ENCODE data around the gene ZNF496.
"Not testable (repeated sequence)": the region's sequence is repeated elsewhere in the genome, so short reads cannot be mapped to it uniquely, and the experiment has no call there.

ZNF496 gene

GRCh38 chr1:247359559-247359958, 27.9 kb upstream of the ZNF496 start:
- Histone ChIP-seq H3K4me1 (no peaks in the 10 kb centered on the region), H3K36me3 (no peaks in the 10 kb centered on the region), H3K27ac (no peak overlapping the region), H3K27me3 (no peaks in the 10 kb centered on the region), H3K4me2 (no peak overlapping the region), H3K9ac (no peak overlapping the region), H4K20me1 (no peaks in the 10 kb centered on the region), H3K9me3 (peaks cover 13% of the 10 kb centered on the region), H3K4me3 (no peak overlapping the region)
- TF ChIP-seq Cebpa-rat (IDR thresholded peaks at IDR 0.05), result no peak

- Histone ChIP-seq H3K36me3 (no peaks in the 10 kb centered on the region), H3K9me3 (peaks cover 6% of the 10 kb centered on the region), H4K20me1 (no peaks in the 10 kb centered on the region), H3K9ac (no peak overlapping the region), H3K27ac (no peak overlapping the region), H3K4me2 (no peak overlapping the region), H3K4me1 (no peaks in the 10 kb centered on the region), H3K27me3 (no peaks in the 10 kb centered on the region), H3K4me3 (no peak overlapping the region)
- TF ChIP-seq Cebpa-rat (IDR thresholded peaks at IDR 0.05), result no peak
Measured at GRCh38 chr1:247358920-247359319, 27.3 kb upstream of the ZNF496 start.

GRCh38 chr1:247357781-247358211, 26.1 kb upstream of the ZNF496 start:
- H3K4me3 ChIP-seq, result no peak overlapping the region
- H3K4me1 ChIP-seq, result no peaks in the 10 kb centered on the region
- H4K20me1 ChIP-seq, result no peaks in the 10 kb centered on the region
- no peak overlapping the region for H3K9ac ChIP-seq
- no peak overlapping the region for H3K27ac ChIP-seq
- H3K36me3 ChIP-seq, result no peaks in the 10 kb centered on the region
- no peak overlapping the region for H3K4me2 ChIP-seq
- TF ChIP-seq Cebpa-rat (IDR thresholded peaks at IDR 0.05), result no peak
- H3K27me3 ChIP-seq, result no peaks in the 10 kb centered on the region
- H3K9me3 ChIP-seq, result peaks cover 6% of the 10 kb centered on the region

GRCh38 chr1:247357052-247357780, 25.5 kb upstream of the ZNF496 start:
- Histone ChIP-seq H3K36me3 (no peaks in the 10 kb centered on the region), H3K27me3 (no peaks in the 10 kb centered on the region), H3K27ac (no peak overlapping the region), H3K9ac (no peak overlapping the region), H3K4me2 (no peak overlapping the region), H3K9me3 (peaks cover 12% of the 10 kb centered on the region), H4K20me1 (no peaks in the 10 kb centered on the region), H3K4me1 (no peaks in the 10 kb centered on the region), H3K4me3 (no peak overlapping the region)
- TF ChIP-seq Cebpa-rat (IDR thresholded peaks at IDR 0.05), result no peak

GRCh38 chr1:247355160-247355559, 23.5 kb upstream of the ZNF496 start:
- not testable (repeated sequence) for H3K4me1 ChIP-seq, H3K27me3 ChIP-seq, H3K4me3 ChIP-seq, H3K36me3 ChIP-seq, H4K20me1 ChIP-seq, H3K27ac ChIP-seq, H3K9ac ChIP-seq, H3K4me2 ChIP-seq
- H3K9me3 ChIP-seq, result peaks cover 30% of the 10 kb centered on the region

- no peak for TF ChIP-seq Cebpa-rat (IDR thresholded peaks at IDR 0.05)
- Histone ChIP-seq H3K27me3 (no peaks in the 10 kb centered on the region), H3K4me2 (no peak overlapping the region), H3K9me3 (peaks cover 44% of the 10 kb centered on the region), H3K36me3 (peaks cover 7% of the 10 kb centered on the region; the same call in 1 of the 2 replicates), H3K4me1 (no peaks in the 10 kb centered on the region), H3K9ac (no peak overlapping the region), H4K20me1 (no peaks in the 10 kb centered on the region), H3K4me3 (no peak overlapping the region), H3K27ac (no peak overlapping the region)
Measured at GRCh38 chr1:247352175-247352574, 20.5 kb upstream of the ZNF496 start.

- TF ChIP-seq Cebpa-rat (IDR thresholded peaks at IDR 0.05), result no peak
- Histone ChIP-seq H3K4me3 (no peak overlapping the region), H3K27ac (no peak overlapping the region), H3K36me3 (peaks cover 7% of the 10 kb centered on the region; the same call in 1 of the 2 replicates), H3K4me2 (no peak overlapping the region), H4K20me1 (no peaks in the 10 kb centered on the region), H3K4me1 (no peaks in the 10 kb centered on the region), H3K27me3 (no peaks in the 10 kb centered on the region), H3K9ac (no peak overlapping the region), H3K9me3 (peaks cover 44% of the 10 kb centered on the region)
Measured at GRCh38 chr1:247350587-247350986, 18.9 kb upstream of the ZNF496 start.

GRCh38 chr1:247347477-247348222, 16.0 kb upstream of the ZNF496 start:
- Histone ChIP-seq H3K27ac (no peak overlapping the region), H4K20me1 (no peaks in the 10 kb centered on the region), H3K9me3 (peaks cover 36% of the 10 kb centered on the region), H3K36me3 (peaks cover 16% of the 10 kb centered on the region; the same call in 1 of the 2 replicates), H3K4me1 (no peaks in the 10 kb centered on the region), H3K9ac (no peak overlapping the region), H3K4me3 (no peak overlapping the region), H3K27me3 (no peaks in the 10 kb centered on the region), H3K4me2 (no peak overlapping the region)
- no peak for TF ChIP-seq Cebpa-rat (IDR thresholded peaks at IDR 0.05)

- TF ChIP-seq Cebpa-rat (IDR thresholded peaks at IDR 0.05), result no peak
- Histone ChIP-seq H3K36me3 (peaks cover 28% of the 10 kb centered on the region), H3K27ac (no peak overlapping the region), H3K4me3 (no peak overlapping the region), H3K9ac (no peak overlapping the region), H4K20me1 (no peaks in the 10 kb centered on the region), H3K4me1 (no peaks in the 10 kb centered on the region), H3K9me3 (peaks cover 21% of the 10 kb centered on the region), H3K4me2 (no peak overlapping the region), H3K27me3 (no peaks in the 10 kb centered on the region)
Measured at GRCh38 chr1:247345881-247346280, 14.2 kb upstream of the ZNF496 start.

GRCh38 chr1:247343801-247344200, 12.1 kb upstream of the ZNF496 start:
- Histone ChIP-seq H3K27ac (no peak overlapping the region), H3K9me3 (0 out of 2 replicates have a peak, but pooled peaks cover 3% of the 10 kb centered on the region), H4K20me1 (peaks cover under 1% of the 10 kb centered on the region; the same call in 1 of the 2 replicates), H3K9ac (no peak overlapping the region), H3K4me3 (no peak overlapping the region), H3K4me1 (no peaks in the 10 kb centered on the region), H3K36me3 (peaks cover 42% of the 10 kb centered on the region), H3K27me3 (no peaks in the 10 kb centered on the region), H3K4me2 (no peak overlapping the region)
- TF ChIP-seq Cebpa-rat (IDR thresholded peaks at IDR 0.05), result no peak

Data from BLaER1 (cell line).